Stimulated activated CD8-positive, alpha-beta memory T cell treated with anti-CD3 and anti-CD28 coated beads, Interleukin-4, amount 100 ng/mL, for 1 hour (primary cell): ENCODE results near the gene TBL3.

Experiments
- DNase-seq, 2 donors: peaks; one replicate each; pipeline ENCODE4 v3.0.0-alpha.2; 2020; ENCODE audit warnings: low read depth in 2 of 2, low spot score in 1 of 2

The TBL3 gene

GRCh38 chr16:2013527-2013926 is 41.7 kb downstream of the TBL3 start:
- DNase-seq, result no peak

- no peak for DNase-seq
Observed at GRCh38 chr16:2015117-2015946, 43.5 kb downstream of the TBL3 start.

DNA sequence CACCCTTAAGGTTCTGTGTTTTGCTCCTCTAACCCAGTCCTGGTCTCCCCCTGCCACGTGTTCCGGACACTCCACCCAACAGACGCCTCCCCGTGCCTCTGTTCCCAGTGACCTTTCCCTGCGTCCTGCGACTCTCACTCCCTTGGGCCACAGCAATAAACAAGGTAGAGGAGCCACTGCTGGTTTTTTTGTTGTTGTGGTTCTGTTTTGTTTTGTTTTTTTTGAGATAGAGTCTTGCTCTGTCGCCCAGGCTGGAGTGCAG is 44.0 kb downstream of the TBL3 start:
- DNase-seq, result no peak

- DNase-seq, result no peak
Observed at GRCh38 chr16:2016407-2016922, 44.6 kb downstream of the TBL3 start.

- no peak for DNase-seq
Observed at GRCh38 chr16:2019518-2019920, 47.7 kb downstream of the TBL3 start, which contains the start of gene NPW. Gene NPW, plus strand, starts transcription at chr16:2019785.

DNA sequence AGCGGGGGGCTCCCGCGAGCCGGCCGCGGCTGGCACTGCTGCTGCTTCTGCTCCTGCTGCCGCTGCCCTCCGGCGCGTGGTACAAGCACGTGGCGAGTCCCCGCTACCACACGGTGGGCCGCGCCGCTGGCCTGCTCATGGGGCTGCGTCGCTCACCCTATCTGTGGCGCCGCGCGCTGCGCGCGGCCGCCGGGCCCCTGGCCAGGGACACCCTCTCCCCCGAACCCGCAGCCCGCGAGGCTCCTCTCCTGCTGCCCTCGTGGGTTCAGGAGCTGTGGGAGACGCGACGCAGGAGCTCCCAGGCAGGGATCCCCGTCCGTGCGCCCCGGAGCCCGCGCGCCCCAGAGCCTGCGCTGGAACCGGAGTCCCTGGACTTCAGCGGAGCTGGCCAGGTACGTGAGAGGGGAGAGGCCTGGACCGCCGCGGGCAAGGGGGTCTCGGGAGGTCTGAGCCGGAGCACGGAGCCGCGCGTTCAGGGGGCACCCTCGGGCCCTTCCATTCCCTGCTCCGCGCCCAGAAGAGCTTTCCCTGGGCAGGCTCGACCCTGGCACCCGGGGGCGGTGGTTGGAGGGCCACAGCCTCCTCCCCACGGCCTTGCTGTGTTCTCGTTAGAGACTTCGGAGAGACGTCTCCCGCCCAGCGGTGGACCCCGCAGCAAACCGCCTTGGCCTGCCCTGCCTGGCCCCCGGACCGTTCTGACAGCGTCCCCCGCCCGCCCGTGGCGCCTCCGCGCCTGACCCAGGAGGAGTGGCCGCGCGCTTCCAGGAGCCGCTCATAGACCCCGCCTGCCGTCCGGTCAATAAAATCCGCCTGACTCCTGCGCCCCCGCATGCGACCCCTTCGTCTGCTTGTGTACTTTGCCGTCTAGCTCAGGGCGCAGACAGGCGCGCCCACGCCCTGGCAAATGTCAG is 48.3 kb downstream of the TBL3 start:
- no peak for DNase-seq

- no peak for DNase-seq
Observed at GRCh38 chr16:2022723-2023091, 50.9 kb downstream of the TBL3 start.

GRCh38 chr16:2023092-2024031 is 51.5 kb downstream of the TBL3 start:
- peak; percentile 92 to 95 for DNase-seq

DNA sequence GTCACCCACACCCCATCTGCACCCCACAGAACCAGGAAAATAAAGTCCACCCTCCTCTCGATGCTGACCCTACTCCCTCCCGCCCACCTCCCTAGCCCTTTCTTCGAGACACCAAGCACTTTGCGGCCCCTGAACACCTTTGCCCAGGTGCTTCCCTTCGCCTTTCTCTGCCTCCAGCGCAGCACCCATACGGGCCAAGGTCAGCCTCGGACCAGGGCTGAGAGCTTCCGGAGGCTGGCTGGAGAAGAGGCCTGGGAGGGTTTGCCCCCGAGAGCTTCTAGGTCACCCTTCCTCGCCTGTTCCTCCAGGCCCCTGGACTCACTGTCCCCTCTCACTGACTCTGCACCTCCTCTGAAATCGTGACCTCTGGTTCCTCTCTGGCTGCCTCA is 52.2 kb downstream of the TBL3 start:
- no peak for DNase-seq

DNA sequence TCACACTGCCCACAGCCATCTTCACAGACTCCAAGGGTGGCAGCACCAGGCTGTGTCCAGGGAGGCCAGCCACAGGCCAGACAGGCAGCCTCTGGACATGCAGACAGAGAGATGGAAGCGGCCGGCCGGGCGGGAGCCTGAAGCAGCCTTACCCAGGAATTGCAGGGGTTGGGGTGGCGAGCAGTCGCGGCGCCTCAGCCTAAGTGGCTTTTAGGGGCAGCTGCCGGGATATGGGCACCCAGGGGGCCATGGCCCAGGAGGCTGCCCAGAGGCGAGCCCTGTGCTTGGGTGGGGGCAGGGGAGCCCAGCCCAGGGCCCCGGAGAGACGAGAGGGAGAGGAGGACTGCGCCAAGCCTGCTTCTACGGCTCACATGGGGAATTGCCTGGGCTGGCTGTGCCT is 53.4 kb downstream of the TBL3 start:
- DNase-seq, result no peak

GRCh38 chr16:2025878-2026460 is 54.1 kb downstream of the TBL3 start:
- DNase-seq, result no peak

DNA sequence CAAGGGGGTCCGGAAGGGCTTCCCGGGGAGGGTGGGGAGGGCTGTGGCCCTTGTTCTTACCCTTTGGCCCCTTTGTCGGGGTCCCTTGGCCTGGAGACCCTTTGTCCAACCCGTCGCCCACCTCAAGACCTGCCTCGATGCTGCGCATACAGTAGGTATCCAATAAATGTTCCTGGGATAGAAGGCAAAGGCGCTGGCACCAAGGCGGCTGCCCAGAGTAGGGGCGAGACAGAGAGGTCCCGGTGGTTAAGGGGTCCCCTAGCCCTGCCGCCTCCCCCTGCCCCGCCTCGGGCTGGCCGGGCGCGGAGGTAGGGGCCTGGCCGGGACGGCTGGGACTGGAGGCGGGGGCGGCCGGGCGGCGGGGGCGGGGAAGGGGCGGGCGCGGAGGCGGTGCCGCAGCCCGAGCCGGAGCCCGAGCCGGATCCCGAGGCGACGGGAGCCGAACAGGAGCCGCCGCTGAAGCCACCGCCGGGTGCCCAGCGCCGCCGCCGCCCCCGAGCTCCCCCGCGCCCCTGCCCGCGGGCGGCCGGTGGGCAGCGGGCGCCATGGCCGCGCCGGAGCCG is 54.7 kb downstream of the TBL3 start, which contains the start of gene NHERF2:
NHERF2 (plus strand) TSS at position 442 of the 563 bp plus-strand sequence; CDS start at position 546, 104 bp downstream.
- no peak for DNase-seq

- DNase-seq, result no peak
Observed at GRCh38 chr16:2027024-2028010, 55.5 kb downstream of the TBL3 start.

- no peak for DNase-seq
Observed at GRCh38 chr16:2028146-2028545, 56.3 kb downstream of the TBL3 start.

DNA sequence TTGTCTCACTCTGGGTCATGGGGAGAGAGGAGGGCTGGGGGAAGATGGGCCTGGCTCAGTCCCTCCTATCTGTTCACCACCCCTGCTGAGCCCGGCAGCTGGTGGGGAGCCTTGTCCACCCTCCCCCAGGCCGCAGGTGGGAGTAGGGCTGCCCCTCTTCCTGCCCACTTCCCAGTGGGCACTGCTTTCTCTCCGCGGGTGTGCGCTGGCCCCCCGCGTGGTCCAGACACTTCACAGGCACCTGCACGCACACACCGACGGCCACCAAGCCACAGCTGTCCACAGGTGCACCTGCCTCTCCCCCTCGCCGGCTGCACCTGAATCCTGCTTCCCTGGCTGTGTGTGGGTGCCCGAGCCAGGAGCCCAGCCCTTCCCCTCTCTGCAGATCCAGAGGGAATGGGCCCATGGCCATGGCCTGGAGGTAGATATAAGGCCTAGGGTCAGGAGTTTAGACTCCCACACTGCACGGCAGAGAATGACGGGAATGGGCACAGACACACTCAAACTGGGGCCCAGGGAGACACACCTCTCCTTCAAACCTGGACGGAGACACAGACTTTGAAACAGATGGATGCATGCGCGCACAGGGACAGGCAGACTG is 56.9 kb downstream of the TBL3 start:
- DNase-seq, result no peak

GRCh38 chr16:2029350-2029749 is 57.5 kb downstream of the TBL3 start:
- no peak for DNase-seq

- no peak for DNase-seq
Observed at GRCh38 chr16:2030036-2030435, 58.2 kb downstream of the TBL3 start.

- no peak for DNase-seq
Observed at GRCh38 chr16:2031081-2031577, 59.3 kb downstream of the TBL3 start.
